Keratinocyte (primary cell): ENCODE data around the gene MBP. TPM values are rescaled to one million over a fixed set of nuclear protein-coding genes. Genes with fewer than 3 reads are reported as not detected.

Experiments
- DNase-seq: peaks from one replicate; pipeline ENCODE4 v3.0.0-alpha.2; 2011; ENCODE audit warnings: low read depth, missing footprints, low spot score
- FAIRE-seq: peaks from 2 replicates; lab custom pipeline; 2011; peaks lifted over from hg19 to GRCh38; lab: Jason Lieb, UNC
- H2AFZ ChIP-seq: 2 replicates; pipeline ENCODE4 v1.6.0; 2012; ENCODE audit warnings: low read length, control low read depth, inconsistent platforms; ENCODE audit not compliant: control insufficient read depth
- H3K27ac ChIP-seq: 2 replicates; pipeline ENCODE4 v1.5.1; 2011; ENCODE audit warnings: low read length; ENCODE audit not compliant: control insufficient read depth, insufficient read depth
- H3K27me3 ChIP-seq: 3 replicates; pipeline ENCODE4 v1.6.0; 2011; ENCODE audit warnings: low read length; ENCODE audit not compliant: control insufficient read depth, insufficient read depth; ENCODE audit errors: extremely low read depth
- H3K36me3 ChIP-seq, 2 experiments: 2 replicates in 1 of 2; 3 replicates in 1 of 2; pipeline ENCODE4 v1.5.1; 2011; ENCODE audit warnings: low read length in 2 of 2, mild to moderate bottlenecking in 1 of 2; ENCODE audit not compliant: control insufficient read depth in 2 of 2, insufficient read depth in 2 of 2; ENCODE audit errors: extremely low read depth in 1 of 2
- H3K4me1 ChIP-seq: 3 replicates; pipeline ENCODE4 v1.5.1; 2011; ENCODE audit warnings: low read length; ENCODE audit not compliant: control insufficient read depth, insufficient read depth; ENCODE audit errors: extremely low read depth
- H3K4me2 ChIP-seq: 3 replicates; pipeline ENCODE4 v1.6.0; 2011; ENCODE audit warnings: low read depth, low read length; ENCODE audit not compliant: control insufficient read depth, insufficient read depth; ENCODE audit errors: extremely low read depth
- H3K4me3 ChIP-seq, 3 experiments: fragments of 200-600 bp in 1 of 3; sonication (generic) in 1 of 3; 2 replicates in 2 of 3; 3 replicates in 1 of 3; pipeline ENCODE4 v1.5.1; 2011 to 2016; ENCODE audit warnings: low read length in 3 of 3, mild to moderate bottlenecking in 3 of 3, control low read depth in 2 of 3, inconsistent platforms in 1 of 3, low read depth in 1 of 3, mixed read lengths in 1 of 3, mixed run types in 1 of 3, moderate library complexity in 1 of 3; ENCODE audit not compliant: control insufficient read depth in 2 of 3, insufficient read depth in 2 of 3; ENCODE audit errors: extremely low read depth in 1 of 3
- H3K79me2 ChIP-seq: 2 replicates; pipeline ENCODE4 v1.6.0; 2012; ENCODE audit warnings: low read length; ENCODE audit not compliant: control insufficient read depth, insufficient read depth
- H3K9ac ChIP-seq: 3 replicates; pipeline ENCODE4 v1.6.0; 2011; ENCODE audit warnings: low read length; ENCODE audit not compliant: control insufficient read depth, insufficient read depth; ENCODE audit errors: extremely low read depth
- H3K9me1 ChIP-seq: 3 replicates; pipeline ENCODE4 v1.6.0; 2011; ENCODE audit warnings: low read length; ENCODE audit not compliant: control insufficient read depth, insufficient read depth; ENCODE audit errors: extremely low read depth
- H3K9me3 ChIP-seq: 2 replicates; pipeline ENCODE4 v1.5.1; 2012; ENCODE audit warnings: low read depth, low read length; ENCODE audit not compliant: control insufficient read depth
- H4K20me1 ChIP-seq: 3 replicates; pipeline ENCODE4 v1.6.0; 2011; ENCODE audit warnings: low read length; ENCODE audit not compliant: control insufficient read depth, insufficient read depth; ENCODE audit errors: extremely low read depth
- CTCF ChIP-seq, 3 experiments: IDR thresholded peaks in 1 of 3; conservative IDR thresholded peaks in 1 of 3; optimal IDR thresholded peaks in 1 of 3; 2 replicates in 2 of 3; 3 replicates in 1 of 3; pipeline versions ENCODE3 to v1.5.1; 2011; ENCODE audit warnings: low read length in 3 of 3, mild to moderate bottlenecking in 3 of 3, moderate library complexity in 2 of 3, control low read depth in 1 of 3, inconsistent platforms in 1 of 3; ENCODE audit not compliant: insufficient read depth in 2 of 3; ENCODE audit errors: extremely low read depth in 1 of 3
- EZH2 ChIP-seq: IDR thresholded peaks from one replicate; pipeline ENCODE4 v1.6.1; 2012; ENCODE audit warnings: inconsistent platforms, mild to moderate bottlenecking, low read length, moderate library complexity
- dilution Hi-C: fragments of 300-500 bp; cut with MboI; formaldehyde crosslinking; loops from one replicate; pipeline ENCODE4 v1.7.0; 2020; ENCODE audit warnings: low sequenced_read_pairs; ENCODE audit not compliant: extremely low pct_ligation_motif_present
- polyA plus RNA-seq, 5 experiments: library from polyadenylated mRNA; depleted of rRNA in 3 of 5; stranded (reverse) in 3 of 5; stranded (forward) in 1 of 5; unstranded in 1 of 5; fragments of >200 nt; gene quantifications; 1 replicate in 1 of 5; 2 replicates in 3 of 5; 3 replicates in 1 of 5; pipeline versions ENCODE4 v1.2.1 to v1.2.3, GENCODE V29; 2011 to 2012; ENCODE audit warnings: missing spikeins in 2 of 5, low read depth in 1 of 5, low replicate concordance in 1 of 5

MBP gene
- polyA plus RNA-seq, 1 donor (not counting 4 experiments of a cell fraction or from before 2014, with no cell fraction given): 38.7 TPM

GRCh38 chr18:77093067-77093430 is 39.5 kb downstream of the MBP start:
- H3K27me3 ChIP-seq: no peaks in the 10 kb centered on the region
- FAIRE-seq: no peak
- no peak for DNase-seq
- H3K9me1 ChIP-seq: peaks cover 5% of the 10 kb centered on the region
- dilution Hi-C loops: no loop called here
- H3K9me3 ChIP-seq: no peaks in the 10 kb centered on the region
- H4K20me1 ChIP-seq: no peaks in the 10 kb centered on the region
- TF ChIP-seq CTCF (optimal IDR thresholded peaks at IDR 0.05 in 1 of 3, IDR thresholded peaks at IDR 0.05 in 1 of 3, conservative IDR thresholded peaks at IDR 0.05 in 1 of 3; ENCODE audit: extremely low read depth in 1 of 3, insufficient read depth in 2 of 3, low read length in 3 of 3): no peak
- no peak for TF ChIP-seq EZH2
- H3K4me3 ChIP-seq: no peak overlapping the region
- H3K9ac ChIP-seq: no peak overlapping the region
- H3K4me1 ChIP-seq: peaks cover 21% of the 10 kb centered on the region
- H3K79me2 ChIP-seq: peaks cover 35% of the 10 kb centered on the region
- no peak overlapping the region for H3K27ac ChIP-seq
- H3K4me2 ChIP-seq: no peak overlapping the region
- no peak overlapping the region for H2AFZ ChIP-seq
- peaks cover 14% of the 10 kb centered on the region in 2 experiments for H3K36me3 ChIP-seq

- peaks cover 27% of the 10 kb centered on the region for H3K4me1 ChIP-seq
- H3K4me2 ChIP-seq: no peak overlapping the region
- no peaks in the 10 kb centered on the region for H3K9me3 ChIP-seq
- peaks cover 12 to 13% of the 10 kb centered on the region in 2 experiments for H3K36me3 ChIP-seq
- dilution Hi-C loops: no loop called here
- no peak overlapping the region for H3K4me3 ChIP-seq
- H2AFZ ChIP-seq: no peak overlapping the region
- no peak overlapping the region for H3K9ac ChIP-seq
- H3K9me1 ChIP-seq: peaks cover 5% of the 10 kb centered on the region
- H3K27me3 ChIP-seq: no peaks in the 10 kb centered on the region
- DNase-seq: no peak
- no peaks in the 10 kb centered on the region for H4K20me1 ChIP-seq
- H3K27ac ChIP-seq: no peak overlapping the region
- peaks cover 37% of the 10 kb centered on the region for H3K79me2 ChIP-seq
- FAIRE-seq: no peak
- TF ChIP-seq EZH2 (no peak), CTCF (optimal IDR thresholded peaks at IDR 0.05 in 1 of 3, IDR thresholded peaks at IDR 0.05 in 1 of 3, conservative IDR thresholded peaks at IDR 0.05 in 1 of 3; ENCODE audit: extremely low read depth in 1 of 3, insufficient read depth in 2 of 3, low read length in 3 of 3) (no peak)
These were observed 40.2 kb downstream of the MBP start for GRCh38 chr18:77092104-77093066.
